ENCODE measurements around the gene IQGAP3. TPM values are rescaled to one million over a fixed set of nuclear protein-coding genes. Genes with fewer than 3 reads are reported as not detected.
A peak's percentile ranks its signal among the peaks of the same experiment; 100 is the strongest.

IQGAP3 gene
- polyA plus RNA-seq, 1 of the 3 experiments (the other 2 are of a cell fraction) = 15.6 TPM

GRCh38 chr1:156571919-156572662 lies at the start of gene IQGAP3 (continued):
- TF ChIP-seq, protein P1, sequence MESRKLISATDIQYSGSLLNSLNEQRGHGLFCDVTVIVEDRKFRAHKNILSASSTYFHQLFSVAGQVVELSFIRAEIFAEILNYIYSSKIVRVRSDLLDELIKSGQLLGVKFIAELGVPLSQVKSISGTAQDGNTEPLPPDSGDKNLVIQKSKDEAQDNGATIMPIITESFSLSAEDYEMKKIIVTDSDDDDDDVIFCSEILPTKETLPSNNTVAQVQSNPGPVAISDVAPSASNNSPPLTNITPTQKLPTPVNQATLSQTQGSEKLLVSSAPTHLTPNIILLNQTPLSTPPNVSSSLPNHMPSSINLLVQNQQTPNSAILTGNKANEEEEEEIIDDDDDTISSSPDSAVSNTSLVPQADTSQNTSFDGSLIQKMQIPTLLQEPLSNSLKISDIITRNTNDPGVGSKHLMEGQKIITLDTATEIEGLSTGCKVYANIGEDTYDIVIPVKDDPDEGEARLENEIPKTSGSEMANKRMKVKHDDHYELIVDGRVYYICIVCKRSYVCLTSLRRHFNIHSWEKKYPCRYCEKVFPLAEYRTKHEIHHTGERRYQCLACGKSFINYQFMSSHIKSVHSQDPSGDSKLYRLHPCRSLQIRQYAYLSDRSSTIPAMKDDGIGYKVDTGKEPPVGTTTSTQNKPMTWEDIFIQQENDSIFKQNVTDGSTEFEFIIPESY (IDR thresholded peaks at IDR 0.05; ENCODE audit: borderline replicate concordance, low read depth) = no peak
- TF ChIP-seq POLR2AphosphoS5 (IDR thresholded peaks at IDR 0.05; ENCODE audit: low read depth, low read length) (peak; percentile 42; the same call in 1 of the 2 replicates), RFX5 (IDR thresholded peaks at IDR 0.05; ENCODE audit: low read length) (no peak), TEAD4 (IDR thresholded peaks at IDR 0.05; ENCODE audit: borderline replicate concordance, insufficient read depth) (no peak), SIN3A (IDR thresholded peaks at IDR 0.05; ENCODE audit: borderline replicate concordance, low read depth, low read length) (peak; percentile 99), TCF12 (IDR thresholded peaks at IDR 0.05) (no peak), TAF1 (IDR thresholded peaks at IDR 0.05; ENCODE audit: borderline replicate concordance, low read depth, low read length) (peak; percentile 51), EP300 (IDR thresholded peaks at IDR 0.05; ENCODE audit: borderline replicate concordance in 1 of 2, low read depth in 1 of 2, low read length in 1 of 2) (no peak), EZH2phosphoT487 (IDR thresholded peaks at IDR 0.05; ENCODE audit: borderline replicate concordance, low read depth) (no peak), NRF1 (IDR thresholded peaks at IDR 0.05; ENCODE audit: low read depth, low read length) (no peak), USF1 (IDR thresholded peaks at IDR 0.05; ENCODE audit: borderline replicate concordance, low read depth) (no peak), NFIC (IDR thresholded peaks at IDR 0.05; ENCODE audit: borderline replicate concordance) (no peak)
- TF ChIP-seq, protein P2, sequence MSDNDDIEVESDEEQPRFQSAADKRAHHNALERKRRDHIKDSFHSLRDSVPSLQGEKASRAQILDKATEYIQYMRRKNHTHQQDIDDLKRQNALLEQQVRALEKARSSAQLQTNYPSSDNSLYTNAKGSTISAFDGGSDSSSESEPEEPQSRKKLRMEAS (IDR thresholded peaks at IDR 0.05; ENCODE audit: low read depth) = peak; percentile 85
- TF ChIP-seq, protein P3, sequence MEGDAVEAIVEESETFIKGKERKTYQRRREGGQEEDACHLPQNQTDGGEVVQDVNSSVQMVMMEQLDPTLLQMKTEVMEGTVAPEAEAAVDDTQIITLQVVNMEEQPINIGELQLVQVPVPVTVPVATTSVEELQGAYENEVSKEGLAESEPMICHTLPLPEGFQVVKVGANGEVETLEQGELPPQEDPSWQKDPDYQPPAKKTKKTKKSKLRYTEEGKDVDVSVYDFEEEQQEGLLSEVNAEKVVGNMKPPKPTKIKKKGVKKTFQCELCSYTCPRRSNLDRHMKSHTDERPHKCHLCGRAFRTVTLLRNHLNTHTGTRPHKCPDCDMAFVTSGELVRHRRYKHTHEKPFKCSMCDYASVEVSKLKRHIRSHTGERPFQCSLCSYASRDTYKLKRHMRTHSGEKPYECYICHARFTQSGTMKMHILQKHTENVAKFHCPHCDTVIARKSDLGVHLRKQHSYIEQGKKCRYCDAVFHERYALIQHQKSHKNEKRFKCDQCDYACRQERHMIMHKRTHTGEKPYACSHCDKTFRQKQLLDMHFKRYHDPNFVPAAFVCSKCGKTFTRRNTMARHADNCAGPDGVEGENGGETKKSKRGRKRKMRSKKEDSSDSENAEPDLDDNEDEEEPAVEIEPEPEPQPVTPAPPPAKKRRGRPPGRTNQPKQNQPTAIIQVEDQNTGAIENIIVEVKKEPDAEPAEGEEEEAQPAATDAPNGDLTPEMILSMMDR (IDR thresholded peaks at IDR 0.05) = no peak

- Histone ChIP-seq H3K79me2 (ENCODE audit: insufficient read depth) (no peaks in the 10 kb centered on the region), H3K4me2 (no peak overlapping the region), H3K36me3 (replicated peaks in 1 of 2; ENCODE audit: control insufficient read depth in 1 of 2, insufficient read depth in 2 of 2, low read length in 1 of 2) (no peaks in the 10 kb centered on the region), H3K4me1 (ENCODE audit: control insufficient read depth in 1 of 2, insufficient read depth in 2 of 2, low read depth in 1 of 2, low read length in 1 of 2) (peaks cover 0 to 17% of the 10 kb centered on the region in 2 experiments; a peak in 3 of 4 replicates), H3K9me3 (no peaks in the 10 kb centered on the region), H3K9ac (no peak overlapping the region), H4K20me1 (ENCODE audit: insufficient read depth) (no peaks in the 10 kb centered on the region), H2AFZ (ENCODE audit: low read depth) (no peak overlapping the region), H3K27me3 (ENCODE audit: insufficient read depth) (peaks cover 19% of the 10 kb centered on the region), H3K9me2 (no peaks in the 10 kb centered on the region), H3F3A (replicated peaks; ENCODE audit: insufficient read depth) (peaks cover 24% of the 10 kb centered on the region), H3K4me3 (ENCODE audit: low read depth in 2 of 2, low read length in 1 of 2) (no peak overlapping the region), H3K27ac (ENCODE audit: low read depth in 2 of 2, low read length in 1 of 2) (no peak overlapping the region)
- CTCF ChIA-PET = interaction anchor here (0.6 to 18.0 kb wide), 21 partner anchors 8 to 241 kb away, joined by 3 to 643 read pairs (median 5); partner anchors contain the start of genes GPATCH4, NAXE, NES and NTRK1
- no peak for TF ChIP-seq GATA2 (CRISPR knock-in tag; IDR thresholded peaks at IDR 0.05)
- no peak for TF ChIP-seq NFIC (IDR thresholded peaks at IDR 0.05; ENCODE audit: borderline replicate concordance)
- no peak for TF ChIP-seq ELF1 (IDR thresholded peaks at IDR 0.05)
- TF ChIP-seq, protein P3 (IDR thresholded peaks at IDR 0.05) = 0 out of 2 replicates have a peak, but pooled peaks have one; percentile 3
- no peak for TF ChIP-seq SIN3A (IDR thresholded peaks at IDR 0.05; ENCODE audit: borderline replicate concordance, low read depth, low read length)
- TF ChIP-seq TEAD4 (IDR thresholded peaks at IDR 0.05; ENCODE audit: borderline replicate concordance, insufficient read depth) = no peak
- DNase-seq = no peak
- WGBS (ENCODE audit: low lambda C conversion rate) = 28% methylated on average over 6 of the region's 6 CpGs
- POLR2A ChIA-PET = interaction anchor here (1.3 kb wide), 1 partner anchor 37 kb away, joined by 3 read pairs; no protein-coding TSS in a partner anchor
Observed at GRCh38 chr1:156619582-156619955, 47.2 kb upstream of the IQGAP3 start.
